Ishikawa (cell line): Measurements from ENCODE around the gene HDLBP.

Source experiments
- CEBPB ChIP-seq: IDR thresholded peaks from 2 replicates; pipeline ENCODE4 v1.6.1; 2012
- EP300 ChIP-seq: IDR thresholded peaks from 2 replicates; pipeline ENCODE4 v1.6.1; 2012; ENCODE audit warnings: borderline replicate concordance
- TCF12 ChIP-seq: IDR thresholded peaks from 2 replicates; pipeline ENCODE4 v1.6.1; 2012; ENCODE audit warnings: low read depth
- TF ChIP-seq, protein P1 (sequence below): IDR thresholded peaks from 2 replicates; pipeline ENCODE4 v1.6.1; 2012

DNA sequence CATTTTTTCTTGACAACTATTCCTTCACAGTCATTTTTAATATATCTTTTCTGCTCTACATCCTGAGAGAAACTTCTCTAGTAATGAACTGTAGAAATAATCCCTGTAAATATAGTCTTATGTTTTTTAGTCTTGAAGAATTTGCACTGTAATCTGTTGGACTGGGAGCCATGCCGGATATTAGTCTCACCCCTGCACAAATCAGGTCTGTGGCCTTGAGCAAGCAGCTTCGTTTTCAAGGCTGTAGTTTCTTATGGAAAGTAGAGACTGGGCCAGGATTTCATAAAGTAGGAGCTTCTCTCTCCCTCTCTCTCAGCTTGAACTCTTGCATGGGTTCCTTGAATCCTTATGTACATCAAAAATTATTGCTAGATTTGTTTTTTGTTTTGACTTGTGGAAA, 49.3 kb upstream of the HDLBP start:
- no peak for TF ChIP-seq TCF12
- no peak for TF ChIP-seq CEBPB
- TF ChIP-seq, protein P1, sequence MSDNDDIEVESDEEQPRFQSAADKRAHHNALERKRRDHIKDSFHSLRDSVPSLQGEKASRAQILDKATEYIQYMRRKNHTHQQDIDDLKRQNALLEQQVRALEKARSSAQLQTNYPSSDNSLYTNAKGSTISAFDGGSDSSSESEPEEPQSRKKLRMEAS, result no peak
- no peak for TF ChIP-seq EP300
